ENCODE results near the gene BMAL2.

The BMAL2 gene

GRCh38 chr12:27319848-27320247, 12.8 kb upstream of the BMAL2 start:
- DNase-seq (ENCODE audit: low read depth in 2 of 2) = no peak

GRCh38 chr12:27324530-27324929, 8.1 kb upstream of the BMAL2 start:
- DNase-seq (ENCODE audit: low read depth in 2 of 2) = no peak

GRCh38 chr12:27330846-27331245, 1.8 kb upstream of the BMAL2 start:
- no peak for DNase-seq (ENCODE audit: low read depth in 2 of 2)

GRCh38 chr12:27331291-27331926, 1.2 kb upstream of the BMAL2 start:
- peak in 1 of 2 donors; percentile 11 for DNase-seq (ENCODE audit: low read depth in 2 of 2)

GRCh38 chr12:27331927-27332324, 710 bp upstream of the BMAL2 start:
- no peak for DNase-seq (ENCODE audit: low read depth in 2 of 2)

GRCh38 chr12:27332407-27332713, 276 bp upstream of the BMAL2 start:
- no peak for DNase-seq (ENCODE audit: low read depth in 2 of 2)

- DNase-seq (ENCODE audit: low read depth in 2 of 2) = peak; percentile 14 to 19
Measured at GRCh38 chr12:27333403-27334009, 870 bp downstream of the BMAL2 start.

GRCh38 chr12:27334042-27334720, 1.5 kb downstream of the BMAL2 start:
- no peak for DNase-seq (ENCODE audit: low read depth in 2 of 2)

- DNase-seq (ENCODE audit: low read depth in 2 of 2) = no peak
Measured at GRCh38 chr12:27334721-27335082, 2.1 kb downstream of the BMAL2 start.

GRCh38 chr12:27335364-27336281, 3.0 kb downstream of the BMAL2 start:
- DNase-seq (ENCODE audit: low read depth in 2 of 2) = no peak

GRCh38 chr12:27336282-27336653, 3.6 kb downstream of the BMAL2 start:
- no peak for DNase-seq (ENCODE audit: low read depth in 2 of 2)

- DNase-seq (ENCODE audit: low read depth in 2 of 2) = no peak
Measured at GRCh38 chr12:27337376-27337775, 4.7 kb downstream of the BMAL2 start.

- DNase-seq (ENCODE audit: low read depth in 2 of 2) = no peak
Measured at GRCh38 chr12:27338473-27338872, 5.8 kb downstream of the BMAL2 start.

GRCh38 chr12:27340971-27341370, 8.3 kb downstream of the BMAL2 start:
- DNase-seq (ENCODE audit: low read depth in 2 of 2) = no peak

GRCh38 chr12:27342536-27342935, 9.9 kb downstream of the BMAL2 start:
- DNase-seq (ENCODE audit: low read depth in 2 of 2) = no peak

- DNase-seq (ENCODE audit: low read depth in 2 of 2) = no peak
Measured at GRCh38 chr12:27343255-27344000, 10.8 kb downstream of the BMAL2 start.

- DNase-seq (ENCODE audit: low read depth in 2 of 2) = no peak
Measured at GRCh38 chr12:27344246-27344645, 11.6 kb downstream of the BMAL2 start.

GRCh38 chr12:27344760-27345159, 12.1 kb downstream of the BMAL2 start:
- DNase-seq (ENCODE audit: low read depth in 2 of 2) = no peak

- no peak for DNase-seq (ENCODE audit: low read depth in 2 of 2)
Measured at GRCh38 chr12:27345376-27345775, 12.7 kb downstream of the BMAL2 start.

GRCh38 chr12:27347779-27348178, 15.1 kb downstream of the BMAL2 start:
- DNase-seq (ENCODE audit: low read depth in 2 of 2) = no peak

- no peak for DNase-seq (ENCODE audit: low read depth in 2 of 2)
Measured at GRCh38 chr12:27351476-27351875, 18.8 kb downstream of the BMAL2 start.

GRCh38 chr12:27355486-27355885, 22.9 kb downstream of the BMAL2 start:
- no peak for DNase-seq (ENCODE audit: low read depth in 2 of 2)

Measured in stimulated activated CD4-positive, alpha-beta T cell treated with anti-CD3 and anti-CD28 coated beads, Interleukin-15, amount 100 ng/mL, for 48 hours (primary cell).